ENCODE measurements around the gene PRTFDC1. TPM values are rescaled to one million over a fixed set of nuclear protein-coding genes. Genes with fewer than 3 reads are reported as not detected.

PRTFDC1 gene
- total RNA-seq, 1 experiment from 2014 or later: 15.8 TPM

GRCh38 chr10:24849501-24850299 is 102.7 kb downstream of the PRTFDC1 start:
- no peaks in the 10 kb centered on the region for H3K79me2 ChIP-seq (ENCODE audit: low read depth)
- no peaks in the 10 kb centered on the region for H3K27me3 ChIP-seq (ENCODE audit: insufficient read depth, low read depth)
- H3F3A ChIP-seq (ENCODE audit: insufficient read depth, low read depth): peaks cover 14% of the 10 kb centered on the region
- no peak overlapping the region for H2AFZ ChIP-seq
- H3K4me3 ChIP-seq: peak overlapping the region; percentile 16; the same call in 1 of the 2 replicates
- no peaks in the 10 kb centered on the region for H3K9me3 ChIP-seq (ENCODE audit: insufficient read depth, low read depth)
- H3K36me3 ChIP-seq (ENCODE audit: low read depth): no peaks in the 10 kb centered on the region
- CTCF ChIA-PET: interaction anchor here (1.1 kb wide), 1 partner anchor 9 kb away, joined by 3 read pairs; no protein-coding TSS in a partner anchor
- H4K20me1 ChIP-seq (ENCODE audit: insufficient read depth): no peaks in the 10 kb centered on the region
- peaks cover 28% of the 10 kb centered on the region for H3K4me1 ChIP-seq (replicated peaks; ENCODE audit: insufficient read depth)
- POLR2A ChIA-PET (ENCODE audit: unreplicated experiment): interaction anchor here (0.6 to 0.8 kb wide), 11 partner anchors 9 to 467 kb away, joined by 3 to 9 read pairs (median 4); partner anchors contain the start of gene ARHGAP21
- TF ChIP-seq, protein P1, sequence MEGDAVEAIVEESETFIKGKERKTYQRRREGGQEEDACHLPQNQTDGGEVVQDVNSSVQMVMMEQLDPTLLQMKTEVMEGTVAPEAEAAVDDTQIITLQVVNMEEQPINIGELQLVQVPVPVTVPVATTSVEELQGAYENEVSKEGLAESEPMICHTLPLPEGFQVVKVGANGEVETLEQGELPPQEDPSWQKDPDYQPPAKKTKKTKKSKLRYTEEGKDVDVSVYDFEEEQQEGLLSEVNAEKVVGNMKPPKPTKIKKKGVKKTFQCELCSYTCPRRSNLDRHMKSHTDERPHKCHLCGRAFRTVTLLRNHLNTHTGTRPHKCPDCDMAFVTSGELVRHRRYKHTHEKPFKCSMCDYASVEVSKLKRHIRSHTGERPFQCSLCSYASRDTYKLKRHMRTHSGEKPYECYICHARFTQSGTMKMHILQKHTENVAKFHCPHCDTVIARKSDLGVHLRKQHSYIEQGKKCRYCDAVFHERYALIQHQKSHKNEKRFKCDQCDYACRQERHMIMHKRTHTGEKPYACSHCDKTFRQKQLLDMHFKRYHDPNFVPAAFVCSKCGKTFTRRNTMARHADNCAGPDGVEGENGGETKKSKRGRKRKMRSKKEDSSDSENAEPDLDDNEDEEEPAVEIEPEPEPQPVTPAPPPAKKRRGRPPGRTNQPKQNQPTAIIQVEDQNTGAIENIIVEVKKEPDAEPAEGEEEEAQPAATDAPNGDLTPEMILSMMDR (conservative IDR thresholded peaks at IDR 0.05): no peak
- TF ChIP-seq EZH2 (IDR thresholded peaks at IDR 0.05; ENCODE audit: low read depth): no peak
- no peaks in the 10 kb centered on the region for H3K9me2 ChIP-seq (ENCODE audit: insufficient read depth)
- H3K4me2 ChIP-seq: peak overlapping the region; percentile 70
- peak; percentile 47 to 90 for DNase-seq
- no TSS peak for BruUV-seq (replicated peaks)
- H3K27ac ChIP-seq: peak overlapping the region; percentile 70
- intact Hi-C loops (cut with micrococcal nuclease; ENCODE audit: unreplicated experiment): no loop called here

- no peaks in the 10 kb centered on the region for H3K27me3 ChIP-seq (ENCODE audit: insufficient read depth, low read depth)
- H3K4me3 ChIP-seq: no peak overlapping the region; the same call in 1 of the 2 replicates
- DNase-seq: no peak
- H3K27ac ChIP-seq: peak overlapping the region; percentile 70
- H3K79me2 ChIP-seq (ENCODE audit: low read depth): no peaks in the 10 kb centered on the region
- H3F3A ChIP-seq (ENCODE audit: insufficient read depth, low read depth): peaks cover 14% of the 10 kb centered on the region
- no peaks in the 10 kb centered on the region for H4K20me1 ChIP-seq (ENCODE audit: insufficient read depth)
- H3K36me3 ChIP-seq (ENCODE audit: low read depth): no peaks in the 10 kb centered on the region
- H3K4me2 ChIP-seq: peak overlapping the region; percentile 70
- H2AFZ ChIP-seq: no peak overlapping the region
- H3K9me3 ChIP-seq (ENCODE audit: insufficient read depth, low read depth): no peaks in the 10 kb centered on the region
- no TSS peak for BruUV-seq (replicated peaks)
- intact Hi-C loops (cut with micrococcal nuclease; ENCODE audit: unreplicated experiment): no loop called here
- ChIA-PET POLR2A (ENCODE audit: unreplicated experiment) (interaction anchor here (0.6 to 0.8 kb wide), 6 partner anchors 9 to 140 kb away, joined by 3 to 9 read pairs (median 5); partner anchors contain the start of gene ARHGAP21), CTCF (interaction anchor here (1.1 kb wide), 1 partner anchor 9 kb away, joined by 3 read pairs; no protein-coding TSS in a partner anchor)
- H3K4me1 ChIP-seq (replicated peaks; ENCODE audit: insufficient read depth): peaks cover 28% of the 10 kb centered on the region
- H3K9me2 ChIP-seq (ENCODE audit: insufficient read depth): no peaks in the 10 kb centered on the region
- TF ChIP-seq EZH2 (IDR thresholded peaks at IDR 0.05; ENCODE audit: low read depth): no peak
- TF ChIP-seq, protein P1 (conservative IDR thresholded peaks at IDR 0.05): no peak
Measured at GRCh38 chr10:24849051-24849450, 103.4 kb downstream of the PRTFDC1 start.

DNA sequence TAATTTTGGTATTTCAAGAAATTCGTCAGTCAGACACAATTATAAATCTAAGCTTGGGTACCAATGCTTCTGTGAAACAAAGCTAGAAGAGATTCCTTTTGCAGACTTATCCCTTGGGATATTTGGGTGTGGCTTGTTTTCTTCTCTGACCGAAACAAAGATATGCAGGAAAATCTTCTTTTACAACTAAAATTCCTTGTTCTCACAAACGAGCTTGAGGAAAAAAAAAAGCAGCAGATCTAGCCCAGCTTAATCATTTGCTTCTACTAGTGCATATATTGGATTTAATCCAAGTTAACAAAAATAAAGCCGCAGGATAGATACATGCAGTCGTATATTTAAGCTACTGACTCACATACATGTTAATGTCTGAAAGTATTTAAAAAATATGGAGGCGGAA is 104.2 kb downstream of the PRTFDC1 start:
- Histone ChIP-seq H3K4me2 (no peak overlapping the region), H3K9me2 (ENCODE audit: insufficient read depth) (no peaks in the 10 kb centered on the region), H3K4me3 (no peak overlapping the region), H2AFZ (no peak overlapping the region), H3K27ac (no peak overlapping the region), H4K20me1 (ENCODE audit: insufficient read depth) (no peaks in the 10 kb centered on the region), H3F3A (ENCODE audit: insufficient read depth, low read depth) (peaks cover 14% of the 10 kb centered on the region), H3K36me3 (ENCODE audit: low read depth) (no peaks in the 10 kb centered on the region), H3K4me1 (replicated peaks; ENCODE audit: insufficient read depth) (peaks cover 28% of the 10 kb centered on the region), H3K27me3 (ENCODE audit: insufficient read depth, low read depth) (no peaks in the 10 kb centered on the region), H3K79me2 (ENCODE audit: low read depth) (no peaks in the 10 kb centered on the region), H3K9me3 (ENCODE audit: insufficient read depth, low read depth) (no peaks in the 10 kb centered on the region)
- CTCF ChIA-PET: interaction anchor here (0.5 kb wide), 1 partner anchor 33 kb away, joined by 3 read pairs; no protein-coding TSS in a partner anchor
- no peak for TF ChIP-seq EZH2 (IDR thresholded peaks at IDR 0.05; ENCODE audit: low read depth)
- TF ChIP-seq, protein P1 (conservative IDR thresholded peaks at IDR 0.05): no peak
- no peak for DNase-seq
- POLR2A ChIA-PET (ENCODE audit: unreplicated experiment): interaction anchor here (0.7 kb wide), 1 partner anchor 127 kb away, joined by 4 read pairs; no protein-coding TSS in a partner anchor
- intact Hi-C loops (cut with micrococcal nuclease; ENCODE audit: unreplicated experiment): no loop called here
- BruUV-seq (replicated peaks): no TSS peak
